ENCODE measurements around the gene RBFOX2.

DNA sequence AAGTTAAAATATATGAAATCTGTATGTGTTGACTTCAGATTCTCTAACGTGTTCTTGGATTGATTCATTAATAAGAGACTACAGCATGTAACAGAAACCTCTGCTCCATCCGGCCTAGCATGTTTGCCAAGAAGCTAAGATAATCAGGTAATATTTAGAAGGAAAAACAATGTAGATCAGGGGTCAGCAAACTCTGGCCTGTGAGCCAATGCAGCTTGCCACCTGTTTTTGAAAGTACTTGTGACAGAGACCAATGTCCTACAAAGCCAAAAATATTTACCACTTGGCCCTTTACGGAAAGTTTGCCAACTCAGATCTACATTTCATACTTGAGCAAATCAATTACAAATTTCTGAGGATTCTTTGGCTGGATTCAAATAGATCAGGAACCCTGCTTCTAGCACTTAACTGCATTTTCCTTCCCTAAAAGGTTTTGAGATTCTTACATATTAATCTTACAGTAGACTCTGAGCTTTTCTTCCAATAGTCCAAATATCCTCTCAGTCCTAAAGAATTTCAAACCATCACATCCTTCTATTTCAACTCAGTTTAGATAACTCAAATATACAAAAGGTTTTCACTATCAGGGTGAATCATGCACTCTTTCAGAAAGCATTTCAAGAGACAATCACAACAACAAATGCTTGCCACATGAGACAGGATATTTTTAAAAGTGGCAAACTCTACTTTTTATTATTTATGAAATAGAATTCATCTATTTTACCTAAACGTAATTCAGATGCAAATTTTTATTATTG, 281.5 kb downstream of the RBFOX2 start:
- TF ChIP-seq, protein P1, sequence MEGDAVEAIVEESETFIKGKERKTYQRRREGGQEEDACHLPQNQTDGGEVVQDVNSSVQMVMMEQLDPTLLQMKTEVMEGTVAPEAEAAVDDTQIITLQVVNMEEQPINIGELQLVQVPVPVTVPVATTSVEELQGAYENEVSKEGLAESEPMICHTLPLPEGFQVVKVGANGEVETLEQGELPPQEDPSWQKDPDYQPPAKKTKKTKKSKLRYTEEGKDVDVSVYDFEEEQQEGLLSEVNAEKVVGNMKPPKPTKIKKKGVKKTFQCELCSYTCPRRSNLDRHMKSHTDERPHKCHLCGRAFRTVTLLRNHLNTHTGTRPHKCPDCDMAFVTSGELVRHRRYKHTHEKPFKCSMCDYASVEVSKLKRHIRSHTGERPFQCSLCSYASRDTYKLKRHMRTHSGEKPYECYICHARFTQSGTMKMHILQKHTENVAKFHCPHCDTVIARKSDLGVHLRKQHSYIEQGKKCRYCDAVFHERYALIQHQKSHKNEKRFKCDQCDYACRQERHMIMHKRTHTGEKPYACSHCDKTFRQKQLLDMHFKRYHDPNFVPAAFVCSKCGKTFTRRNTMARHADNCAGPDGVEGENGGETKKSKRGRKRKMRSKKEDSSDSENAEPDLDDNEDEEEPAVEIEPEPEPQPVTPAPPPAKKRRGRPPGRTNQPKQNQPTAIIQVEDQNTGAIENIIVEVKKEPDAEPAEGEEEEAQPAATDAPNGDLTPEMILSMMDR (IDR thresholded peaks at IDR 0.05) = no peak
- TF ChIP-seq EP300 (IDR thresholded peaks at IDR 0.05) (no peak), POLR2A (IDR thresholded peaks at IDR 0.05) (no peak), POLR2AphosphoS5 (IDR thresholded peaks at IDR 0.05) (no peak)
